Activated CD4-positive, alpha-beta T cell treated with anti-CD3 and anti-CD28 coated beads, Interleukin-2, Interleukin-6, amounts not matched to agents 100 ng/mL and 50 ng/mL, durations not matched to agents 16 hours and 8 hours (primary cell): ENCODE measurements around the gene BRME1.
A peak's percentile ranks its signal among the peaks of the same experiment; 100 is the strongest.

Experiments
- DNase-seq: peaks from one replicate; pipeline ENCODE4 v3.0.0-alpha.2; 2020

Gene BRME1

DNA sequence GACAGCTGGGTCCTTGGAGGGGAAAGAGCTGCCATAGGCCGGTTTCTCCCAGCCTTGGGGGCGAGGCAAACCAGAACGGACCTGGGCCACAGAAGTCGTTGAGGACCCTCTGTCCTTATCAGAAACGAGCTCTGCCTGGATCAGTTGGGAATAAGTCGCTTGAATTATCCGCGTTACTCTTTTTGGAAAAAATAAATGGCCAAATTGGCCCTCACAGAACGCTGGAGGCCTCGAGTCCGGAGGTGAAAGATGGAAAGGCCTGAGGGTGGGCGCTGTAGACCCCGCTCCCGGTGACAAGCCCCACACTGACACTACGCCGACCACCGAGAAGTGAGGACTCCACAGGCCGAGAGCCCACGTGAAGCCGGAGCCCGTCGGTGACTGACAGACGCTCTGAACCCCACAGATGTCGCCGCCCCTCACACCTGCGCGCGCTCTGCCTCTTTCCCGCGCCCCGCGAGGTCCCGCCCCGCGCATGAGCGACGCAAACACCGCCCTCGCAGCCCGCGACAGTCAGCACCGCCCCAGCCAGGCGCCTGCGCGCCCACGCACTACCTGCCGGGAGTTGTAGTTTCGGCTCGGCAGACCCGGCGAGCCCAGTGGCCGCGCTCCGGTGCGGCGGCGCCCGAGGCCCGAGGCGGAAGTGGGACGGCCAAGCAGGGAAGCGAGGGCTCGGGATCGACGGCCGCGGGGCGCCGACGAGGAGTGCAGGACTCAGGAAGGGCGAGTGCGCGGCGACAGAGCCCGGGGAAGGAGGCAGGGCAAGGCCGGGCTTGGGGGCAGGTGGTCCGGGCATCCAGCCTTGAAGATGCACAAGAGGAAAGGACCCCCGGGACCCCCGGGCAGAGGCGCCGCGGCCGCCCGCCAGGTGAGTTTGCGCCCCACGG lies at the start of gene BRME1, which contains the start of gene CC2D1A:
Gene BRME1 (minus strand): TSS at position 484 of the 887 bp plus-strand sequence. CDS start 1,225 bp downstream, outside the sequence.
Gene CC2D1A (plus strand): TSS at position 568 of the 887 bp plus-strand sequence. CDS start 241 bp downstream, at position 809.
- peak; percentile 97 for DNase-seq

GRCh38 chr19:13954185-13954584 lies 48.3 kb upstream of the BRME1 start:
- no peak for DNase-seq

DNA sequence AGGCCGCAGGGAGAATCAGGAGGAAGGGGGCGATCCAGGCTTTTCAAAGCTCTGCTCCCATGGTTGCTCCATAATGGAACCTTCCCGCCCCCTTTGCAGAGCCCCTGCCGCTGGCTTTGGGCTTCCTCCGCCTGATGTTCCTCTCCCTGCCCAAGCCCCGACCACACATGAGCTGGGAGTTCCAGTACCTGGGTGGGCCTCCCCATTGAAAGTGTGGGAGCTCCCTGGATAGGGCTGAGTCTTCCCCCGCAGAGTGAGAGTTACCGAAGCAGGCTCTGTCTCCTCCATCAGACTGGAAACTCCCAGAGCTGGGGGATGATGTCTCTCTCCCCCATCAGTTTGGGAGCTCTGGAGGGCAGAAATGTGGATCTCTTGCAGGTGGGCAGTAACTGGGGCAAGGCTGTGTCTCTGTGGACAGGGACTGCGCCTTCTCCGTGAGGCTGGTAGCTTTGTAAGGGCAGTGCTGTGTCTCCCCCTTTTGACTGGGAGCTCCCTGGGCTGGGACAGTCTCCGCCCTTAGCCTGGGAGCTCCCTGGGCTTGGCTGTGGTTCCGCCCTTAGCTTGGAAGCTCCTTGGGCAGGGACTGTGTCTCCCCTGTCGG lies 47.1 kb upstream of the BRME1 start:
- no peak for DNase-seq

- DNase-seq = peak; percentile 100
Observed at GRCh38 chr19:13952154-13952930, 46.4 kb upstream of the BRME1 start, which contains the start of gene DCAF15. TSS of gene DCAF15 (plus strand) at chr19:13952509. CDS start at chr19:13952513, 4 bp downstream.

GRCh38 chr19:13951799-13952153 lies 45.9 kb upstream of the BRME1 start:
- no peak for DNase-seq

GRCh38 chr19:13951043-13951442 lies 45.1 kb upstream of the BRME1 start:
- no peak for DNase-seq

DNA sequence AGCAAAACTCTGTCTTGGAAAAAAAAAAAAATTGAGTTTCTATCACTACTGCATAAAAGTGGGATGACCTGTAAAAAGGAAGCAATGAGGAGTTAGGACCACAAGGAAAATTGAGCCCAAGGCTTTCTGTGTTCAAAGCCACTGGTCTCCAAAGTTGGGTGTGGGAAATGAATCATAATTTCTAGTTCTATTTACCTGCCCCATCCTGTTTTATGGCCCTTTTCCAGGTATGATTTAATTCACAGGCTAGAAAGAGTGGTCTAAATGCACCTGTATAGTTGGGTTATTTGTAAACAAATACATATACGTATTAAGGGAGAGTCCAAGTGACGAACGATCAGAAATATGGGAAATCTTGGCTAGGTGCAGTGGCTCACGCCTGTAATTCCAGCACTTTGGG lies 40.5 kb upstream of the BRME1 start:
- DNase-seq = no peak

GRCh38 chr19:13942023-13942684 lies 36.2 kb upstream of the BRME1 start:
- DNase-seq = no peak

DNA sequence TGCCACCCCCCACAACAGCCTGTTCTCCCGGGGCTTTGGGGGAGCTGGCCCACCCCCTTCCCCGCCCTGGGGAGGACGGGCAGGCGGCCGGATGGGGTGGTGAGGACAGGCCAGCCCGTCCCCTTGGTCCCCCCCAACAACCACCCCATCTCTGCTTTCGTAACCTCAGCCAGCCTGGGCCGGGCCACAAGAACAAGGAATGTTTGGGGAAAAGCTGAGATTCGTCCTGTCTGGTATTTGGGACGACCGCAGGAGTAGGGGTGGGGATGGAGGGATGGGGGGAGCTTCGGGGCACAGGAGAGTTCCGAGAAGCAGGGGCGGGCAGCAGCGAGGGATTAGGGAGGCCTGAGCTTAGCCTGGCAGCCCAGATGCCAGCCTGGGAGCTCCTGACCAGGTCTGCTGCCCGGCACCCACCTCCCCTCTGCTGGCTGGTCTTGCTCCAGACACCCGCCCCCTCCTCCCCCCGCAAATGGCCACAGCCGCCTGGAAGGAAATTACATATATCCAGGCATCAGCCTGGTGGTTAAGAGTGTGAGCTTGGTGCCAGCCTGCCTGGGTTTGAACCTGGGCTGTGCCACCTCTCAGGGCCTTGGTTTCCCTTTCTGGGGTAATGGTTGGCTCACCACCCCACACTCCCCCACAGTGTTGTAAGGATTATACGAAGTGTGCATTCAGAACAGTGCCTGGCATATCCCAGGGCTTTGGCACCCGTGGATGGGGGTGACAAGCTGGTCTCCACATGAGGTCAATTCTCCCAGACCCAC lies 32.6 kb upstream of the BRME1 start, which contains the start of gene PODNL1:
Gene PODNL1 (minus strand): TSS at position 117 of the 764 bp plus-strand sequence. CDS start 236 bp downstream, outside the sequence.
- DNase-seq = no peak

- no peak for DNase-seq
Observed at GRCh38 chr19:13937479-13938300, 31.8 kb upstream of the BRME1 start.

GRCh38 chr19:13935765-13936510 lies 30.0 kb upstream of the BRME1 start:
- no peak for DNase-seq

DNA sequence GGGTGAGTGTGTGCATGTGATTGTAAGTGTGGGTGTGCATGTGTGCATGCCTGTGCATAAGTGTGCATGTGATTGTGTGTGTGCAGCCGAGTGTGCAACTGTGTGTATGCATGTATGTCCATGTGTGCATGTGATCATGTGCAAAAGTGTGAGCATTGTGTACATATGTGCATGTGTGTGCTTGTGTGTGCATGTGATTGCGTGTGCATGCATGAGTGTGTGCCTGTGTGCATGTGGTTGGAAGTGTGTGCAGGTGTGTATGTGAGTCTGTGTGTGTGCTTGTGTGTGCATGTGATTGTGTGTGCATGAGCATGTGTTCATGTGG lies 28.8 kb upstream of the BRME1 start:
- DNase-seq = no peak

- no peak for DNase-seq
Observed at GRCh38 chr19:13932911-13933393, 27.0 kb upstream of the BRME1 start.

GRCh38 chr19:13932149-13932637 lies 26.3 kb upstream of the BRME1 start:
- no peak for DNase-seq

DNA sequence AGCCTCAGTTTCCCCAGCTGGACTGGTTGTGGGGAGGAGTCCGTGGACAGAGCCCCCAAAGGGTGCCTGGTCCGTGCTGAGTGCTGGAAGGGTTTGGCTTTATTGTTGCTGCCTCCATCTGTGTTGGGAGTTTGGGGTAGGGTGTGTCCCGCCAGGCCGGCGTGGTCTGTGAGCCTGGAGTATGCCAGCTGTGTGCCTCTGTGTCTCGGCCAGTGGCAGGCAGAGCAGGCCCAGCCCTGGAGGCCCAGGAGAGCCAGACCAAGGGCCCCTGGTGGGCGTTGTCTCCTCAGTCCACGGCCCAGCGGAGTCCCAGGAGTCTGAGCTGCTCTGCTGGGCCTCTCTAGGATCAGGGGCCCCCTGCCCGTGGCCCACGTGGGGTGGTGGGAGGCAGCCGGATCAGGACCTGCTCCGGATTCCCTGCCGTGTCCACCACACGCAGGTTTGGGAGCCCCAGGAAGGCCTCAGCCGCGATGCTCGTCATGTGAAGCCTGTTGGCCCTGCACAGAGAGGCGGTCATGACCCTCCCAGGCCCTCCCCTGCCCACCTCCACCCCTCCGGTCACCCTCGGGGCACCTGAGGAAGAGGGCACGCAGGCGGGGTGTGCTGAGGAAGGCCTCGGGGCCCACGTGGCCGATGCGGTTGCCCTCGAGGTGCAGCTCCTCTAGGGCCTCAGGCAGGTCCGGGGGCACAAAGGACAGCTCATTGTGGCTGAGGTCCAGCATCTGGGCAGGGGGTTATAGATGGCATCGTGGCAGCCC lies 25.7 kb upstream of the BRME1 start:
- no peak for DNase-seq

- DNase-seq = no peak
Observed at GRCh38 chr19:13930402-13930801, 24.5 kb upstream of the BRME1 start.

GRCh38 chr19:13929956-13930355 lies 24.0 kb upstream of the BRME1 start:
- DNase-seq = no peak

DNA sequence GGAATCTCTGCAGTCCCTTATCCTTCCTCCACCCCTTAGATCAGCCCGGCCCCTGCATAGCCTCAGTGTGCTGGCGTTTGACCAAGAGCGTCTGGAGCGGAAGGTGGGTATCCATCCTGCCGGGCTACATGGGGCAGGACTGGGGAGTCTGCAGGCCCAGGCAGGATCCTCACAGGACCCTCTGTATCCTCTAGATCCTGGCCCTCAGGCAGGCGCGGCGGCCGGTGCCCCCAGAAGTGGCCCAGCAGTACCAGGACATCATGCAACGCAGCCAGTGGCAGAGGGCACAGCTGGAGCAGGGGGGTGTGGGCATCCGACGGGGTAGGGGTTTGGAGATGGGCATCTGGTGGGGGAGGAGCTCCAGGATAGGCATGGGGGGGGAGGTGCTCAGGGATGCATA lies 23.4 kb upstream of the BRME1 start:
- no peak for DNase-seq

DNA sequence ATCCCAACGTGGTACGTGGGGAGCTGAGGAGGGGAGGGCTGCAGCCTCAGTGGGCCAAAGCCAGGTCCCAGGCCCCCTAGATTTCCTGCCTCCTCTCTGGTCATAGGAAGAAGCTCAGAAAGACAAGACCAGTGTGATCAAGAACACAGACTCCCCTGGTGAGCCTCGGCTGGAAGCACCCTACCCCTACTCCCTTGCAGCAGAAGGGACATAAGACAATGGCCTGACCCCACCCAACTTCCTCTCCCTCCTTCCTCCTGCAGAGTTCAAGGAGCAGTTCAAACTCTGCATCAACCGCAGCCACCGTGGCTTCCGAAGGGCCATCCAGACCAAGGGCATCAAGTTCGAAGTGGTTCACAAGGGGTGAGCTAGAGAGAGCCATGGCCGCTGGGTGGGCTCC lies 20.8 kb upstream of the BRME1 start:
- no peak for DNase-seq
